ENCODE measurements around the gene NELFCD.

The NELFCD gene

GRCh38 chr20:59013031-59013951 lies 32.2 kb downstream of the NELFCD start:
- no peak for DNase-seq
- Mint-ChIP-seq H3K36me3 (ENCODE audit: insufficient read depth) (no peaks in the 10 kb centered on the region), H3K4me1 (ENCODE audit: low read depth in 2 of 2) (peaks cover 30 to 42% of the 10 kb centered on the region in 2 donors), H3K27me3 (no peaks in the 10 kb centered on the region), H3K27ac (peak overlapping the region; percentile 61 to 87), H3K9me3 (no peaks in the 10 kb centered on the region), H3K4me3 (peak overlapping the region; percentile 39 to 51)
- no peak for ATAC-seq (replicated peaks)

- Mint-ChIP-seq H3K27me3 (no peaks in the 10 kb centered on the region), H3K9me3 (no peaks in the 10 kb centered on the region), H3K4me1 (ENCODE audit: low read depth in 2 of 2) (peaks cover 30 to 42% of the 10 kb centered on the region in 2 donors), H3K27ac (peak overlapping the region; percentile 61 to 87), H3K36me3 (ENCODE audit: insufficient read depth) (no peaks in the 10 kb centered on the region), H3K4me3 (peak overlapping the region; percentile 39 to 51)
- ATAC-seq (replicated peaks), result peak; percentile 91
- DNase-seq, result peak; percentile 14 to 22 (median 19)
Observed at GRCh38 chr20:59013959-59014608, 33.0 kb downstream of the NELFCD start.

GRCh38 chr20:59014680-59015389 lies 33.8 kb downstream of the NELFCD start:
- Mint-ChIP-seq H3K4me3 (no peak overlapping the region), H3K4me1 (ENCODE audit: low read depth in 2 of 2) (peaks cover 30 to 42% of the 10 kb centered on the region in 2 donors), H3K36me3 (ENCODE audit: insufficient read depth) (no peaks in the 10 kb centered on the region), H3K27ac (peak overlapping the region in 1 of 2 donors; percentile 87), H3K9me3 (no peaks in the 10 kb centered on the region), H3K27me3 (no peaks in the 10 kb centered on the region)
- no peak for DNase-seq
- ATAC-seq (replicated peaks), result no peak

- ATAC-seq (replicated peaks), result no peak
- H3K4me1 Mint-ChIP-seq (ENCODE audit: low read depth in 2 of 2), result peaks cover 30 to 42% of the 10 kb centered on the region in 2 donors
- H3K27me3 Mint-ChIP-seq, result no peaks in the 10 kb centered on the region
- H3K36me3 Mint-ChIP-seq (ENCODE audit: insufficient read depth), result no peaks in the 10 kb centered on the region
- H3K4me3 Mint-ChIP-seq, result no peak overlapping the region
- no peaks in the 10 kb centered on the region for H3K9me3 Mint-ChIP-seq
- no peak overlapping the region for H3K27ac Mint-ChIP-seq
- DNase-seq, result no peak
Observed at GRCh38 chr20:59015411-59015810, 34.4 kb downstream of the NELFCD start.

GRCh38 chr20:59015812-59016711 lies 35.0 kb downstream of the NELFCD start:
- no peak for ATAC-seq (replicated peaks)
- no peak for DNase-seq
- H3K36me3 Mint-ChIP-seq (ENCODE audit: insufficient read depth), result no peaks in the 10 kb centered on the region
- H3K4me3 Mint-ChIP-seq, result no peak overlapping the region
- no peaks in the 10 kb centered on the region for H3K27me3 Mint-ChIP-seq
- H3K9me3 Mint-ChIP-seq, result no peaks in the 10 kb centered on the region
- peak overlapping the region in 1 of 2 donors; percentile 82 for H3K27ac Mint-ChIP-seq
- H3K4me1 Mint-ChIP-seq (ENCODE audit: low read depth in 2 of 2), result peaks cover 30 to 42% of the 10 kb centered on the region in 2 donors

- Mint-ChIP-seq H3K36me3 (ENCODE audit: insufficient read depth) (peaks cover 4% of the 10 kb centered on the region), H3K27ac (peak overlapping the region in 1 of 2 donors; percentile 82), H3K27me3 (no peaks in the 10 kb centered on the region), H3K4me1 (ENCODE audit: low read depth in 2 of 2) (peaks cover 30 to 38% of the 10 kb centered on the region in 2 donors), H3K9me3 (no peaks in the 10 kb centered on the region), H3K4me3 (no peak overlapping the region)
- ATAC-seq (replicated peaks), result no peak
- DNase-seq, result no peak
Observed at GRCh38 chr20:59016795-59017492, 35.9 kb downstream of the NELFCD start.

GRCh38 chr20:59017493-59018231 lies 36.6 kb downstream of the NELFCD start:
- Mint-ChIP-seq H3K27me3 (no peaks in the 10 kb centered on the region), H3K4me3 (no peak overlapping the region), H3K27ac (peak overlapping the region in 1 of 2 donors; percentile 8), H3K36me3 (ENCODE audit: insufficient read depth) (peaks cover 10% of the 10 kb centered on the region), H3K9me3 (no peaks in the 10 kb centered on the region), H3K4me1 (ENCODE audit: low read depth in 2 of 2) (peaks cover 35 to 36% of the 10 kb centered on the region in 2 donors)
- no peak for ATAC-seq (replicated peaks)
- no peak for DNase-seq

- no peaks in the 10 kb centered on the region for H3K27me3 Mint-ChIP-seq
- DNase-seq (no peak), ATAC-seq (replicated peaks) (no peak)
- H3K27ac Mint-ChIP-seq, result no peak overlapping the region
- H3K9me3 Mint-ChIP-seq, result no peaks in the 10 kb centered on the region
- H3K36me3 Mint-ChIP-seq (ENCODE audit: insufficient read depth), result peaks cover 20% of the 10 kb centered on the region
- H3K4me3 Mint-ChIP-seq, result no peak overlapping the region
- peaks cover 27 to 28% of the 10 kb centered on the region in 2 donors for H3K4me1 Mint-ChIP-seq (ENCODE audit: low read depth in 2 of 2)
Observed at GRCh38 chr20:59018817-59019216, 37.8 kb downstream of the NELFCD start.

- Mint-ChIP-seq H3K4me1 (ENCODE audit: low read depth in 2 of 2) (peaks cover 23 to 24% of the 10 kb centered on the region in 2 donors), H3K27ac (no peak within 1 kb of the TSS), H3K36me3 (ENCODE audit: insufficient read depth) (peaks cover 24% of the 10 kb centered on the region), H3K4me3 (no peak within 1 kb of the TSS), H3K27me3 (no peaks in the 10 kb centered on the region), H3K9me3 (no peaks in the 10 kb centered on the region)
- no peak for DNase-seq
- no peak for ATAC-seq (replicated peaks)
Observed at GRCh38 chr20:59019217-59019616, 38.2 kb downstream of the NELFCD start, which contains the start of gene TUBB1. TUBB1 (plus strand) TSS chr20:59019429; CDS start chr20:59019523, 94 bp downstream.

GRCh38 chr20:59020938-59021551 lies 40.0 kb downstream of the NELFCD start:
- no peak for ATAC-seq (replicated peaks)
- no peak for DNase-seq
- Mint-ChIP-seq H3K4me1 (ENCODE audit: low read depth in 2 of 2) (peaks cover 19 to 24% of the 10 kb centered on the region in 2 donors), H3K27me3 (no peaks in the 10 kb centered on the region), H3K4me3 (no peak overlapping the region), H3K9me3 (no peaks in the 10 kb centered on the region), H3K27ac (peak overlapping the region in 1 of 2 donors; percentile 13), H3K36me3 (ENCODE audit: insufficient read depth) (peaks cover 43% of the 10 kb centered on the region)

GRCh38 chr20:59022754-59023153 lies 41.7 kb downstream of the NELFCD start:
- Mint-ChIP-seq H3K4me3 (no peak overlapping the region), H3K9me3 (no peaks in the 10 kb centered on the region), H3K36me3 (ENCODE audit: insufficient read depth) (peaks cover 59% of the 10 kb centered on the region), H3K27me3 (no peaks in the 10 kb centered on the region), H3K27ac (peak overlapping the region in 1 of 2 donors; percentile 10), H3K4me1 (ENCODE audit: low read depth in 2 of 2) (peaks cover 20 to 29% of the 10 kb centered on the region in 2 donors)
- no peak for ATAC-seq (replicated peaks)
- DNase-seq, result no peak

All from effector memory CD8-positive, alpha-beta T cell (primary cell).